GM15510 (cell line): Measurements from ENCODE around the gene FXYD3.

Source experiments
- POLR2A ChIP-seq: IDR thresholded peaks from 3 replicates; pipeline ENCODE4 v1.6.1; 2011; ENCODE audit warnings: borderline replicate concordance; ENCODE audit not compliant: insufficient read length; ENCODE audit errors: extremely low read depth

The FXYD3 gene

DNA sequence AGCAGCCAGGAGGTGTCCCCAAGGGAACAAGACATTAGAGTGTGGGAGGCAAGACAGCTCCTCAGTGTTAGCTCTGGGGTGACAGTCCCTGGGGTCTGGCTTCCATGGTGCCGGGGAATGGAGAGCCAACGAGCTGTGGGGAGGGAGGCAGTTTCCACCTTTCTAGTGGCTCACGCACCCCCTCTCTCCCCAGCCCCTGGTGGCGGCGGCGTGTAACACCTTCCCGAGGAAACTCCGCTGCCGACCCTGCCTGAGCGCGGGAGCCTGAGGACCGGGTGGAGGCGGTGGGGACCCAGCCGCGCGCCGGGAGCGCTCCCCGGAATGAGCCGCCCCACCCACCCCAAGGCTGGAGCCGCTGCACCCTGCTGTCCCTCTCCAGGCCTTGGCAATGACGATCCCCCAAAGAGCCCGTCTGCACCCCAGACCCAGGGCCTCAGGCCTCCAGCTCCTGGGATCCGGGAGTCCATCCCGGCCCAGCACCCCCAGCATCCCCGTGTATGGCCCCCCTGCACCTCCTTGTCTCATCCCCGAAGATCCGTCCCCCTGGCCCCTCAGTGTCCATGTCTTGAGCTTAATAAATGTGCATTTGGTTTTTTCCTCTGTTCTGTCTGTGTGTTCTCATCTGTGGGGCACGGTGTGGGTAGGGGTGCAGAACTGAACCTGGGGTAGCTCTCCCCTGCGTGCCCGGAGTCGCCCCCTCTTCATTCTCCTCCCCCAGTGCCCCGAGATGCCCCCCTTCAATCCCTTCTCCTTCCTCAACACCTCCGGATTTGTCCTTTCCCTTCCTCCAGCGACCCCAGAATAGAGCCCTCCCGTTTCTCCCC is 38.3 kb downstream of the FXYD3 start:
- no peak for TF ChIP-seq POLR2A

DNA sequence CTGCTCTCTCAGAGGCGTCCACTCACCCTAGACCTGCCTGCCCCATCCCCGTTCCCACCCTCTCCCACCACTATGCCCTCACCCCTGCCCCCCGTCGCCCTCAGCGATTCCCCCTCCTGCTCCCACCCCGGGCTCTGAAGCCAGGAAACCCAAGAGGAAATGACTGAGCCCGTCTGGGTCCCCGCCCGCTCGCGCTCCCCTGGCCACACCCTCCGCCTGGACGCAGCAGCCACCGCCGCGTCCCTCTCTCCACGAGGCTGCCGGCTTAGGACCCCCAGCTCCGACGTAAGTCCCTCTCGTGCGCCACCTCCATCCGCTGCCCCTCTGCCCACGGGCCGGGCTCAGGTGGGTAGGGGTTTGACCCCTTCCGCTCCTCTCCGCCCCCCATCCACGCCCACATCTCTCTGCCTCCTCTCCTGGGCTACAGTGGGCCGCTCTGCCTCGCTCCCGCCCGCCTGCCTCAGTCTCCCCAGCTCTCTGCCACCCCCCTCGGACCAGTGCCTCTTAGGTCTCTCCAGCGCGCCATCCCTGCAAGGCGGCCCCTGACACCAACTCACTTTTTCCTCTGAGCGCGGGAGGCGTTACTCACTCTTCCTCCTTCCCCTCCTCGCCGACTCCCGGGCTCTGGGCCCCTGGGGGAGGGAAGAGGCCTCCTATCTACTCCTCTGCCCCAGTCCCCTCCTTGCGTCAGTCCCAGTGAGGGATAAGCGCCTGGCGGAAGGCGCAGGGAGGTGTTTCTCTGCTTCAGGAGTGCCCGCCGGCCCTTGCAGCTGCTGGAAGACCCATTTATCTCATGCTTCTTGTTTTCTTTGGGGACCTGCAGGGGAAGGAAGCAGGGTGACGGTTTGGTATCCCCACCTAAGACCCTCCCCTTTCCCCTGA is 39.1 kb downstream of the FXYD3 start, which contains the start of gene FXYD5:
TSS of gene FXYD5 (plus strand) at position 211 of the 882 bp plus-strand sequence. CDS start 816 bp downstream, outside the sequence.
- TF ChIP-seq POLR2A, result peak; percentile 61

- no peak for TF ChIP-seq POLR2A
These were observed 39.8 kb downstream of the FXYD3 start for GRCh38 chr19:35155441-35155840.

DNA sequence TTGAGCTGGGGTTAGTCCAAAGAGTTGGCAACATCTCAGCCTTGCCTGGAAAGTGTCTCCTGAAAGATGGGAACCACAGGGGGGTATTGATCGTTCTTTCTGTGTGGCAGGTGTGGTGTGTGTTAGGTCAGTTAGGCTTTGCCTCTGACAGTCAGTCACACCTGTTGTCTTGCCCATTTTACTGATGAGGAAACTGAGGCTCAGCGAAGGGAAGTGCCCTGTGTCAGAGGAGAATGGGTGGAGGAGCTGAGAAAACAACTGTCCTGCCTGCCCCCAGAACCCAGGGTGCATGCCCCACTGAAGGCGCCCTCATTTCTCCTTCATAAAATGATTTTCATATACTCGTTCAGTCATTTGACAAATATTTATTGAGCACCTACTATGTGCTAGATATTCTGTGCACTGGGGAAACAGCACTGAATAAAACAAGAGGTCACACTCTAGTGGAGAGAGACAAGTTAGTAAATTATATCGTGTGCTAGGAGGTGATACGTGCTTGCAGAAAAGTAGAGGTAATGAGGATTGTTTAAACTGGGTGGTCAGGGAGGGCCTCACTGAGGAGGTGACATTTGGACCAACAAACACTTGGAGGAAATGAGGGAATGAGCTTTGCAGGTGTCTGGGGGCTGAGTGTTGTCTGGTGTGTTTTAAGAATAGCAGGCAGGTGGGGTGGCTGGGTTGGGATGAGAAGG is 40.5 kb downstream of the FXYD3 start:
- TF ChIP-seq POLR2A, result no peak

DNA sequence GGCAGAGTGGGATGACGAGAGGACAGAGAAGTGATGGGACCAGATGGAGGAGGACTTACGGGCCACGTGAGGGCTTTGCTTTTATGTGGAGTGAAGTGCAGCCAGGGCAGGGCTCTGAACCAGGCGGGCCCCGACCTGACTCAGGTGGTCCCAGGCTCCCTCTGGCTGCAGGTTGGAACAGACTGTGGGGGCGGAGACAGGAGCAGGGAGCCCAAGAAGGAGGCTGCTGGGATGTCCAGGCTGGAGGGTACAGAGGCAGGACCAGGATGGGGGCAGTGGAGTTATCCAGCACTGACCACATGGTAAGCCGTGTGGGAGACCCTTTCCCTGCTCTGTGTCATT is 41.0 kb downstream of the FXYD3 start:
- no peak for TF ChIP-seq POLR2A

DNA sequence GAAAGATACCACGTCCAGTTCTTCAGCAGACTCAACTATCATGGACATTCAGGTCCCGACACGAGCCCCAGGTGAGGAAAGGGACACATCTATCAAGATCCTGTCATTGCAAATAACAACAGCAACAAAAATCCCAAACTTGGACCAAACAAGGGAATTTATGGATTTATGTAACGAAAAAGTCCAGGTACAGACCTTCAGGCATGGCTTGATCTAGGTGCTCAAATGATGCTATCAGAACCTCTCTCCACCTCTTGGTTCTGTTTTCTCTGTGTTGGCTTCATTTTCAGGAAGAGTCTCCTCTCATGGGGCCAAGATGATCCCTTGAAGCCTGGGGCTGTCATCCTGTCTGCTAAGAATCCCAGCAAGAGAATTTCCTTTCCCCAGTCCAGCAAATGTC is 41.8 kb downstream of the FXYD3 start:
- no peak for TF ChIP-seq POLR2A

- TF ChIP-seq POLR2A, result no peak
These were observed 44.0 kb downstream of the FXYD3 start for GRCh38 chr19:35159606-35160005.

GRCh38 chr19:35160629-35161433 is 45.2 kb downstream of the FXYD3 start:
- no peak for TF ChIP-seq POLR2A

- TF ChIP-seq POLR2A, result no peak
These were observed 45.8 kb downstream of the FXYD3 start for GRCh38 chr19:35161434-35161743.

GRCh38 chr19:35162471-35163326 is 47.1 kb downstream of the FXYD3 start:
- TF ChIP-seq POLR2A, result no peak

DNA sequence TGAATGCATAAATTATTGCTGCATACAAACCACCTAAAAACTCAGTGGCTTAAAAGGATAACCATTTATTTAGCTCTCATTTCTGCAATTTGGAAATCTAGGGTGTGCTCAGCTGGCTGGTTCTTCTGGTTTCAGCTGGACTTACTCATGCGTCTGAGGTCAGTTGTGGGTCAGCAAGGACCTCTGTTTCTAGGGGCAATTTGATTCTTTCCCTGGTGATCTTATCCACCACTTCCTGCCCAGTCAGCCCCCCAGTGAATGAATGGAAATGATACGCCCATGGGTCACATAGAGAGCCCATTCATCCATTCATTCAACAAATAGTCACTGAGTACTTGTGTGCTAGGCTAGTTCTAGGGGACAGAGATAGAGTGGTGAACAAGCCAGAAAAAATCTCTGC is 48.8 kb downstream of the FXYD3 start:
- no peak for TF ChIP-seq POLR2A

GRCh38 chr19:35165200-35166058 is 49.8 kb downstream of the FXYD3 start:
- no peak for TF ChIP-seq POLR2A
